HG03103 (cell line): ENCODE results near the gene SEC22C.
A peak's percentile ranks its signal among the peaks of the same experiment; 100 is the strongest.
"Not testable (repeated sequence)": the region's sequence is repeated elsewhere in the genome, so short reads cannot be mapped to it uniquely, and the experiment has no call there.

Source experiments
- ATAC-seq: cut with Tn5 transposase; IDR thresholded peaks from one replicate; pipeline ENCODE4 v1.9.1; 2021; ENCODE audit warnings: low read depth; ENCODE audit not compliant: unreplicated experiment

The SEC22C gene

GRCh38 chr3:42581709-42582473 is at the start of gene SEC22C:
Gene SEC22C (minus strand): TSS chr3:42581967. CDS start chr3:42569046, 12,921 bp downstream.
- ATAC-seq, result peak; percentile 91

DNA sequence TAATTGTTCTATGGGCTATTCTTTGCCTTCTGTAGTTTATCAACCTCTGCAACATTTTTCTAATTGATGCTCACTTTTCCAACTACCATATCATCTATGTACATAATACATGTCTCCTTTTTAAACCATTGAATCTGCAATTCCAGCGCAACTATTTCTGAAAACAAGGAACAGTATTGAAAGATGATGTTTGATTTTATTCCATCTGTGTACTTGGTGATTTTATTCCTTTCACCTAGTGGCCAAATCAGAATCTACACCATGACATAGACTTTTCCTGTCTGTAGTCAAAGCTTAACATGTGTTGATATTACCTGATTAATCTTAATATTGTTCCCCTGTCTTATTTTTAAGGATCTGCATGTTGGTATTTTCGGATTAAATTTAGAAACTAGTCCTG is 31.7 kb upstream of the SEC22C start:
- no peak for ATAC-seq

DNA sequence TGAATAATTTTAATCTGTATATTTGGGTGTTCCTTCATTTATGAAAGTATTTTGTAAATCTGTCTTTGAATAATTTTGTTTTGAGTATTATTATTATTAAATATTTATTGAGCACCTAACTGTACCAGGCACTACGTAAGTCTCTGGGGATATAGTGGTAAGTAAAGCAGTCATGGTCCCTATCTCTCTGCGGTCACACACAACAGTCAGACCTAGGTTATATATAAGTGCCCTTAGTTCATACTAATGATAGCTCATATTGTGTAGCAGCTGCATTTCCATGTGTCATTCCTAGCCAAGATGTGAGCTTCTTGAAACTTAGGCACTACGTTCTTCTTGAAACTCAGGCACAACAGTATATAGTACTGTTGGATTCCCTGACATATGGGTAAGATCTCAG is 31.2 kb upstream of the SEC22C start:
- ATAC-seq, result peak; percentile 58

DNA sequence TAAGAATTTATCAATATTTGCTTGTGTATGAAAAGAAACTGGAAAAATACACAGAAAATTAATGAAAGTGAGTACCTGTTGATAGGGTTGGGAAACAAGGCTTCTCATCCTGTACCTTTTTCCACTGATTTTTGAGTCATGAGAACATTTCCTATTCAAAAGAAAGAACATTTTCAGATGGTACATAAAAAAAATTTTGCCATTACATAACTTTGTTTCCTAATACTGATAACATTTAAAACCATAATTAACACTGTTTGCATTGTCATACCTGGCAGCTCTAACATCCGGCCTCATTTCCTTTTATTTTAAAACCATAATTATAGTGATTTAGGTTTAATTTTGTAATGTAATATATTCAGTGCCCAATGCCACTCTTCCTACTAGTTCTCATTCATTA is 30.4 kb upstream of the SEC22C start:
- no peak for ATAC-seq

DNA sequence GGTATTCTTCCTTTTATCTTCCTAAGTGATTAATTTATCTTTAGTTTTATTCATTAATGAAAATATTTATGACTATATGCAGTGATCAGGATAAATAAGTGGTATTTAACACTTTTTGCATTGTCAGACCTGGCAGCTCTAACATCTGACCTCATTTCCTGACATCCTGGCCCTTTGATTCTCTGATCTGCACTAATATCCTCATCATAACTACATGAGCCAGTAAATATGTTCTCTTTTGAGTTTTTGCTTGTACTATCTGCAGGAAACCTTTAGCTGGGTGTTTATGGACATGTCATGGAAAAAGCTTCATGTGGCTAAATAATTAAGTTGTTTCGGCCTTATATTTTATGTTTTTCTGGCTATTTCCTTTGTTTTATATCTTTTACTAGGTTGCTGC is 29.2 kb upstream of the SEC22C start:
- ATAC-seq, result no peak

GRCh38 chr3:42608581-42608980 is 26.8 kb upstream of the SEC22C start:
- no peak for ATAC-seq

- no peak for ATAC-seq
Observed at GRCh38 chr3:42605546-42606173, 23.9 kb upstream of the SEC22C start.

DNA sequence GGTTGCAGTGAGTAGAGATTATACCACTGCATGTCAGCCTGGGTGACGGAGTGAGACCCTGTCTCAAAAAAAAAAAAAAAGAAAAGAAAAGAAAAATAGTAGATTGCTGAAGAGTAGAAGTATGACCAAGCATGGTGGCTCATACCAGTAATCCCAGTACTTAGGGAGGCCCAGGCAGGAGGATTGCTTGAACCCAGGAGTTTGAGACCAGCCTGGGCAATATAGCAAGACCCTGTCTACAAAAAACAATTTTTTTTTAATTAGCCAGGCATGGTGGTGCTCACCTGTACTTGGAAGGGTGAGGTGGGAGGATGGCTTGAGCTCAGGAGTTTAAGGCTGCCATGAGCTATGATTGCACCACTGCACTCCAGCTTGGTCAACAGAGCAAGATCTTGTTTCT is 21.2 kb upstream of the SEC22C start:
- ATAC-seq, result no peak

DNA sequence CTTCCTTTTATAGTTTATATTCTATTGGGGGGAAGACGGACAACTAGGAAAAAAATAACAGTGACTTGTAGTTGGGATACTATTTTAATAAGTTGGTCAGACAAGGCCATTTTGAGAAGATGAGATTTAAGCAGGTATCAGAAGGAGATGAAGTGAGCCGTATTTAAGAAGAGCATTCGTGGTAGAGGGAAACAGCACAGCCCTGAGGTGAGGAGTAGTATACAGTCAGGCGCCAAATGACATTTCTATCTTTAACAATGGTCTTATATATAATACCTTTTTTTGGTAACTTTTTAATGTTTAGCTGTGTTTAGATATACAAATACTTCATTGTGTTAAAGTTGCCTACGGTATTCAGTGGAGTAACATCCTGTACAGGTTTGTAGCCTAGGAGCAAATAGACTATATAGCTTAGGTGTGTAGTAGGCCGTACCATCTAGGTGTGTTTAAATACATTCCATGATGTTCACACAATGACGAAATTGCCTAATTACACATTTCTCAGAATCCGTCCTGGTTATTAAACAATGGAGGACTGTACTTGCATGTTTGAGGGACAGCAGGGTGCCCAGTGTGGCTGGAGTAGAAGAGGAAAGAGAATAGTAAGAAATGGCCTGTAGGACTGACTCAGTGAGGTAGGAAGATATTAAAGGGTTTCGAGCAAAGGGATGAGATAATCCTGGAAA is 20.3 kb upstream of the SEC22C start:
- no peak for ATAC-seq

- ATAC-seq, result peak; percentile 12
Observed at GRCh38 chr3:42600958-42601675, 19.4 kb upstream of the SEC22C start.

GRCh38 chr3:42600111-42600957 is 18.6 kb upstream of the SEC22C start, which contains the start of gene NKTR:
Gene NKTR (plus strand): TSS chr3:42600686. CDS start chr3:42601007, 321 bp downstream.
- ATAC-seq, result peak; percentile 76

DNA sequence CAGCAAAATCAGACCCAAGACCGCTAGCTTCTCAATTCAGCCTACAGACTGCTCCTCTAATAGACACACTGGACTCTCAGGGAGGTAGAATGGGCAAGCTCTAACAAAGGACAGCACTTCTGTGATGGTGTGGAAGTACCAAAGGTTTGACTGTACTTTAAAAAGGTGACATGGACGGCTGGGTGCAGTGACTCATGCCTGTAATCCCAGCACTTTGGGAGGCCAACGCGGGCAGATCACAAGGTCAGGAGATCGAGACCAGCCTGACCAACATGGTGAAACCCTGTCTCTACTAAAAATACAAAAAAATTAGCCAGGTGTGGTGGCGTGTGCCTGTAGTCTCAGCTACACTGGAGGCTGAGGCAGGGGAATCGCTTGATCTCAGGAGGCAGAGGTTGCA is 15.3 kb upstream of the SEC22C start:
- not testable (repeated sequence) for ATAC-seq

GRCh38 chr3:42595682-42596081 is 13.9 kb upstream of the SEC22C start:
- ATAC-seq, result no peak

DNA sequence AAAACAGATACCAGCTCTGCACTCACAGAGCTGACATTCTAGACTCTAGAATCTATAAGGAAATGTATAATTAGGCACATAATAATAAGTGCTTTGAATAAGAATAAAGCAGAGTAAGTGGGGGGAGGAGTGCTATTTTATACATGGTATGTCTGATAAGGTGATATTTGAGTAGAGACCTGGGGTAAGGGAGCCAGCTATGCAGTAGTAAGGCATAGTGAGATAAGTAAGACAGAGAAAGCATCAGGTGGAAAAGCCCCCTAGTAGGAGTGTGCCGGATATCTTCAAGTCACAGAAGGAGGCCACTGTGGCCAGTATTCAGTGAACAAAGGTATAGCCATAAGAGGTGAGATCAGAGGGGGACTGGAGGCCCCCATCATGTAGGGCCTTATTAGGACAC is 11.9 kb upstream of the SEC22C start:
- ATAC-seq, result no peak

DNA sequence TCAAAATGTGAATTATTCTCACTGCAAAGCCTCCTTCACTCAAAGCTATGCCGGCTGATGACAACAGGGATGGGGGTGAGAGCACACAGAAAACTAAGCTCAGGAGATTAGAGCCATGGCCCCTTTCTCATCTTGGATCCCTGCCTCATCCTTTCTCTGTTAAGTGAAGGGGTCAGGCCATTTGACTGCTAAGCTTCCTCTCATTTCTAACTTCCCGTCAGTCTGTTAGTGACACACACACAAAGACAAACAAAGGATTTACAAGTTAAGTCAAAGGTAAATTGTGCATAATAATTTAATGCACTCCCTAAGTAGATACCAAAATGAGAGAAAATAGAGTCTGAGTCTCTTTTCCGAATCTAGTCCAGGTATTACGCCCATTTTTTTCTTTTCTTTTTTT is 10.0 kb upstream of the SEC22C start:
- ATAC-seq, result no peak

- no peak for ATAC-seq
Observed at GRCh38 chr3:42590989-42591756, 9.4 kb upstream of the SEC22C start.

DNA sequence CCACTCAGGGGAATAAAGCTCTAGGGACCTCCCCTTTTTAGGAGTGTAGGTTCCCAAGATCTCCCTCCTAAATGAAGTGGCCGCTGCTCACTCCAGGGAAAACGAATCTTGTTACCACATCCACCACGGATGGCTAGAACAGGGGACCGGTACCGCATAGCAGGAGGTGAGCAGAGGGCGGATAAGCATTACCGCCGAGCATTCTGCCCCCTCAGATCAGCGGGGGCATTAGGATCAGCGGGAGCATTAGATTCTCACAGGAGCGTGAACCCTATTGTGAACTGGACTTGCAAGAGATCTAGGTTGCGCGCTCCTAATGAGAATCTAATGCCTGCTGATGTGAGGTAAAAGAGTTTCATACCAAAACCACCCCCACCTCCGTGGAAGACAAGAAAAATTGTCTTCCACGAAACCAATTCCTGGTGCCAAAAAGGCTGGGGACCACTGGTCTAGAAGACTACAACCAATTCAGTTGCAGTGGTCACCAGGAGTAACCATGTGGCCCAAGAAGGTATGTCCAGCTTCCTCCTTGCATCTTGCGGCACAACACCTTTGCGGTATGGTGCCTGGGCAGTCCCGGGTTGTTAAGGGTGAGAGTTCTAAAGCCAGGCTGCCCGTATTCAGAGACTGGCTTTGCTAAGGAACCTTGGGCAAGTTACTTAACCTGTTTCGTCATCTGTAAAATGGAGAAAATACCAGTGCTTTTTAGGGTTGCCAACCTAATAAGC is 7.8 kb upstream of the SEC22C start:
- ATAC-seq, result no peak

DNA sequence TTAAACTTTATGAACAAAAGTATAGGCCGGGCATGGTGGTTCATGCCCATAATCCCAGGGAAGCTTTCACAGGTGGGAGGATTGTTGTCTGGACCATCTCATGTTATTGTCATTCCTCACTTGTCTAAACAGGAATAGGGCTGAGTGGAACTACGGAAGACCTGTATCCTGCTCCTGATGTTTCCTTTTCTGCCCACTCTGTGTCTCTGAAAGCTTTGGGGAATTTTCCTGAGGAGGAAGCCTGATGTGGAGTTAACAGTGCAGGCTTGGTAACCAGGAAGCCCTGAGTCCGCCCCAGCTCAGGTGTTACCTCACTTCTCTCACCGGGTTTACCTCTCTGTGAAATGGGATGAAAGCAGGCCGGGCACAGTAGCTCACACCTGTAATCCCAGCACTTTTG is 6.9 kb upstream of the SEC22C start:
- ATAC-seq, result no peak
